ENCODE results near the gene VDAC1. TPM values are rescaled to one million over a fixed set of nuclear protein-coding genes. Genes with fewer than 3 reads are reported as not detected.
"Not testable (repeated sequence)": the region's sequence is repeated elsewhere in the genome, so short reads cannot be mapped to it uniquely, and the experiment has no call there.

Gene VDAC1
- total RNA-seq, 2 experiments from 2014 or later: 157 to 247 TPM

DNA sequence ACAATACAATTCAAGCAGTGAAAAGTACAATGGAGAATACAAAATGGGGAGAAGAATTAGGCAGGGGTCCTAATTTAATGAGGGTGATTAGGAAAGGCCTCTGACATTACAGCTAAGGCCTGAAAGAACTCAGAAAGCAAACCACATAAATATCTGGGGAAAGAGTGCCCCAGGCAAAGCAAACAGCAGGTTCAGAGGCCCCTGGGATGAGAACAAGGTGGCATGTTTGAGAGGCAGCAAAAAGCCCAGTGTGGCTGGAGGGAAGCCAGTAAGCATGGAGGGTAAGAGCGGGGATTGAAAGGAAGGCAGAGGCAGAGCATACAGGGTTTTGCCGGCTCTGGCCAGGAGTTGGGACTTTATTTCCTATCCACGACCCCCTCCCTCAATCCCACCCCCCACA is 33.4 kb upstream of the VDAC1 start:
- Histone ChIP-seq H3K9me3 (ENCODE audit: low read length) (no peaks in the 10 kb centered on the region), H3K27ac (ENCODE audit: low read depth, low read length, poor library complexity, severe bottlenecking) (no peak overlapping the region), H3K36me3 (ENCODE audit: insufficient read depth, low read length) (no peaks in the 10 kb centered on the region), H2AFZ (ENCODE audit: low read length) (no peak overlapping the region), H3K4me3 (ENCODE audit: low read depth, low read length, poor library complexity, severe bottlenecking) (no peak overlapping the region), H3K79me2 (ENCODE audit: insufficient read depth, low read depth, low read length) (no peaks in the 10 kb centered on the region), H3K9me2 (ENCODE audit: insufficient read depth, low read length) (no peaks in the 10 kb centered on the region), H4K20me1 (ENCODE audit: insufficient read depth, low read length) (no peaks in the 10 kb centered on the region), H3K4me1 (ENCODE audit: insufficient read depth, low read length, poor library complexity, severe bottlenecking) (no peaks in the 10 kb centered on the region), H3K4me2 (ENCODE audit: low read length) (no peak overlapping the region)
- CTCF ChIA-PET (ENCODE audit: unreplicated experiment): no interaction called here
- POLR2A ChIA-PET: no interaction called here
- intact Hi-C loops (cut with micrococcal nuclease; ENCODE audit: unreplicated experiment): loop anchor here (2.0 to 5.0 kb wide), 2 partner anchors 65 to 249 kb away; no protein-coding TSS in a partner anchor
- BruUV-seq (replicated peaks): no TSS peak
- no peak for DNase-seq (ENCODE audit: low spot score)
- TF ChIP-seq, protein P1, sequence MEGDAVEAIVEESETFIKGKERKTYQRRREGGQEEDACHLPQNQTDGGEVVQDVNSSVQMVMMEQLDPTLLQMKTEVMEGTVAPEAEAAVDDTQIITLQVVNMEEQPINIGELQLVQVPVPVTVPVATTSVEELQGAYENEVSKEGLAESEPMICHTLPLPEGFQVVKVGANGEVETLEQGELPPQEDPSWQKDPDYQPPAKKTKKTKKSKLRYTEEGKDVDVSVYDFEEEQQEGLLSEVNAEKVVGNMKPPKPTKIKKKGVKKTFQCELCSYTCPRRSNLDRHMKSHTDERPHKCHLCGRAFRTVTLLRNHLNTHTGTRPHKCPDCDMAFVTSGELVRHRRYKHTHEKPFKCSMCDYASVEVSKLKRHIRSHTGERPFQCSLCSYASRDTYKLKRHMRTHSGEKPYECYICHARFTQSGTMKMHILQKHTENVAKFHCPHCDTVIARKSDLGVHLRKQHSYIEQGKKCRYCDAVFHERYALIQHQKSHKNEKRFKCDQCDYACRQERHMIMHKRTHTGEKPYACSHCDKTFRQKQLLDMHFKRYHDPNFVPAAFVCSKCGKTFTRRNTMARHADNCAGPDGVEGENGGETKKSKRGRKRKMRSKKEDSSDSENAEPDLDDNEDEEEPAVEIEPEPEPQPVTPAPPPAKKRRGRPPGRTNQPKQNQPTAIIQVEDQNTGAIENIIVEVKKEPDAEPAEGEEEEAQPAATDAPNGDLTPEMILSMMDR (conservative IDR thresholded peaks at IDR 0.05; ENCODE audit: low read length): no peak
- no peak for TF ChIP-seq EZH2phosphoT487 (IDR thresholded peaks at IDR 0.05; ENCODE audit: borderline replicate concordance, low read depth, low read length)

DNA sequence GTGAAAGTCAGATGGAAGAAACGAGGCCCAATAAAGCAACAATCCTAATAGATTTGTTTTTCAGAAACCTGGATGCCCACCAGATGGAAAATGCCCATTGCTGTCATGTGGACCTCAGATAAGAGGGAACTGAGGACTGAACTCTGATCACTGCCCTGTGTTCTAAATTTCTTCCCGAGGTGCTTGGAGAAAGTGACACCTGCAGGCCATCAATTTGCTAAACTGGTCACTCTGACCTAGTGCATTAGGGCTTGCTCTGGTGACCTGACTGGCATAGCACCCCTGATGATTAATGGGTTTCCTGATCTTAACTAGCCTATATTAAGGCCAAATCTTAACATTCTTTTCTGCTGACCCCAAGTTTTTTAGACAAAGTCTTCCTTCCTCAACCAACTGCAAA is 32.4 kb upstream of the VDAC1 start:
- intact Hi-C loops (cut with micrococcal nuclease; ENCODE audit: unreplicated experiment): loop anchor here (5.0 kb wide), 1 partner anchor 250 kb away; no protein-coding TSS in a partner anchor
- no peaks in the 10 kb centered on the region for H3K4me1 ChIP-seq (ENCODE audit: insufficient read depth, low read length, poor library complexity, severe bottlenecking)
- no peaks in the 10 kb centered on the region for H3K36me3 ChIP-seq (ENCODE audit: insufficient read depth, low read length)
- no peaks in the 10 kb centered on the region for H4K20me1 ChIP-seq (ENCODE audit: insufficient read depth, low read length)
- POLR2A ChIA-PET: no interaction called here
- no peak overlapping the region for H3K4me3 ChIP-seq (ENCODE audit: low read depth, low read length, poor library complexity, severe bottlenecking)
- no peak overlapping the region for H2AFZ ChIP-seq (ENCODE audit: low read length)
- H3K9me2 ChIP-seq (ENCODE audit: insufficient read depth, low read length): no peaks in the 10 kb centered on the region
- no peaks in the 10 kb centered on the region for H3K79me2 ChIP-seq (ENCODE audit: insufficient read depth, low read depth, low read length)
- TF ChIP-seq EZH2phosphoT487 (IDR thresholded peaks at IDR 0.05; ENCODE audit: borderline replicate concordance, low read depth, low read length): no peak
- TF ChIP-seq, protein P1 (conservative IDR thresholded peaks at IDR 0.05; ENCODE audit: low read length): no peak
- no peaks in the 10 kb centered on the region for H3K9me3 ChIP-seq (ENCODE audit: low read length)
- CTCF ChIA-PET (ENCODE audit: unreplicated experiment): no interaction called here
- no peak overlapping the region for H3K4me2 ChIP-seq (ENCODE audit: low read length)
- no peak overlapping the region for H3K27ac ChIP-seq (ENCODE audit: low read depth, low read length, poor library complexity, severe bottlenecking)
- no peak for DNase-seq (ENCODE audit: low spot score)
- no TSS peak for BruUV-seq (replicated peaks)

DNA sequence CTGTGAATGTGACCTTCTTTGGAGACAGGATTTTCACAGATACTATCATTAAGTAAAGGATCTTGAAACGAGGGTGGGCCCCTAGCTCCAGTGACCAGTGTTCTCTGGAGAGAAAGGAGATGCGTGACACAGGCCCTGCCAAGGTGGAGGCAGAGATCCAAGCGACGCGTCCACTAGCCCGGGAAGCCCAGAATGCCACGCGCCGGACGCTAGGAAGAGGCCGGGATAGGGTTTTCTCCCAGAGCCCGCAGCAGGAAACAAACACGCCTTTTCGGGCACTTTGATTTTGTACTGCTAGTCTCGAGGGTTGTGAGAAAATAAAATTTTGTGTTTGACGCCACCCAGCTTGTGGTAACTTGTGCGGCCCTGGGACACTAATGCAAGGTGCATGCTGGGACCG is 29.6 kb upstream of the VDAC1 start:
- no peaks in the 10 kb centered on the region for H4K20me1 ChIP-seq (ENCODE audit: insufficient read depth, low read length)
- H3K9me3 ChIP-seq (ENCODE audit: low read length): no peaks in the 10 kb centered on the region
- ChIA-PET CTCF (ENCODE audit: unreplicated experiment) (interaction anchor here (0.6 kb wide), 1 partner anchor 119 kb away, joined by 3 read pairs; no protein-coding TSS in a partner anchor), POLR2A (interaction anchor here (0.6 to 1.2 kb wide), 3 partner anchors 10 to 329 kb away, joined by 3 to 5 read pairs (median 3); no protein-coding TSS in a partner anchor)
- intact Hi-C loops (cut with micrococcal nuclease; ENCODE audit: unreplicated experiment): no loop called here
- H3K9me2 ChIP-seq (ENCODE audit: insufficient read depth, low read length): no peaks in the 10 kb centered on the region
- no peak overlapping the region for H2AFZ ChIP-seq (ENCODE audit: low read length)
- DNase-seq (ENCODE audit: low spot score): no peak
- TF ChIP-seq, protein P1 (conservative IDR thresholded peaks at IDR 0.05; ENCODE audit: low read length): no peak
- TF ChIP-seq EZH2phosphoT487 (IDR thresholded peaks at IDR 0.05; ENCODE audit: borderline replicate concordance, low read depth, low read length): no peak
- H3K4me3 ChIP-seq (ENCODE audit: low read depth, low read length, poor library complexity, severe bottlenecking): no peak overlapping the region
- no peaks in the 10 kb centered on the region for H3K79me2 ChIP-seq (ENCODE audit: insufficient read depth, low read depth, low read length)
- no peaks in the 10 kb centered on the region for H3K4me1 ChIP-seq (ENCODE audit: insufficient read depth, low read length, poor library complexity, severe bottlenecking)
- H3K36me3 ChIP-seq (ENCODE audit: insufficient read depth, low read length): no peaks in the 10 kb centered on the region
- no peak overlapping the region for H3K4me2 ChIP-seq (ENCODE audit: low read length)
- no peak overlapping the region for H3K27ac ChIP-seq (ENCODE audit: low read depth, low read length, poor library complexity, severe bottlenecking)
- no TSS peak for BruUV-seq (replicated peaks)

DNA sequence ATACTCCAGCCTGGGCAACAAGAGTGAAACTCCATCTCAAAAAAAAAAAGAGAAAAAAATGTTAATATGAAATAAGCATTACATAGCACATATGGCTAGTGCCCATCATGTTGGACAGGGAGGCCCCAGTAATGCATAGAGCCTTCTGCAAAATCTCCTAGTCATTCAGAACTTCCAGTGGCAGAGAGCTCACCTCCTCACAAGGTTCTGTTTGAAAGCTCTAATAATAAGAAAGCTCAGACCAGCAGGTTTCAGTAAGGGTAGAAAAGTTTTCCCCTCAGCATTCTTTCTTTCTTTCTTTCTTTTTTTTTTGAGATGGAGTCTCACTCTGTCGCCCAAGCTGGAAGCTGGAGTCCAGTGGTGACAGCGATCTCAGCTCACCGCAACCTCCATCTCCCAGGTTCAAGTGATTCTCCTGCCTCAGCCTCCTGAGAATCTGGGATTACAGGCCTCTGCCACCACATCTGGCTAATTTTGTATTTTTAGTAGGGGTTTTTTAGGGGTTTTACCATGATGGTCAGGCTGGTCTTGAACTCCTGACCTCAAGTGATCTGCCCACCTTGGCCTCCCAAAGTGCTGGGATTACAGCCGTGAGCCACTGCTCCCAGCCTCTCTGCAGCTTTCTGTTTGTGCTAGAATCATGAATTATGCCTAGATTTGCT is 25.7 kb upstream of the VDAC1 start:
- POLR2A ChIA-PET: interaction anchor here (0.8 kb wide), 1 partner anchor 161 kb away, joined by 3 read pairs; no protein-coding TSS in a partner anchor

More for the DNA sequence above, 25.7 kb upstream of the VDAC1 start:
- BruUV-seq (replicated peaks); H3K27ac ChIP-seq (ENCODE audit: low read depth, low read length, poor library complexity, severe bottlenecking); H3K4me1 ChIP-seq (ENCODE audit: insufficient read depth, low read length, poor library complexity, severe bottlenecking); H3K36me3 ChIP-seq (ENCODE audit: insufficient read depth, low read length); H4K20me1 ChIP-seq (ENCODE audit: insufficient read depth, low read length); H2AFZ ChIP-seq (ENCODE audit: low read length); H3K9me2 ChIP-seq (ENCODE audit: insufficient read depth, low read length); H3K9me3 ChIP-seq (ENCODE audit: low read length); intact Hi-C loops (cut with micrococcal nuclease; ENCODE audit: unreplicated experiment); H3K79me2 ChIP-seq (ENCODE audit: insufficient read depth, low read depth, low read length); H3K4me2 ChIP-seq (ENCODE audit: low read length); H3K4me3 ChIP-seq (ENCODE audit: low read depth, low read length, poor library complexity, severe bottlenecking); DNase-seq (ENCODE audit: low spot score): not testable (repeated sequence)
- CTCF ChIA-PET (ENCODE audit: unreplicated experiment): interaction anchor here (0.6 kb wide), 1 partner anchor 1574 kb away, joined by 3 read pairs; no protein-coding TSS in a partner anchor

Measured in OCI-LY7 (cell line).